ENCODE data around the gene C10orf53. TPM values are rescaled to one million over a fixed set of nuclear protein-coding genes. Genes with fewer than 3 reads are reported as not detected.

The C10orf53 gene
- polyA plus RNA-seq, 3 donors: not detected

DNA sequence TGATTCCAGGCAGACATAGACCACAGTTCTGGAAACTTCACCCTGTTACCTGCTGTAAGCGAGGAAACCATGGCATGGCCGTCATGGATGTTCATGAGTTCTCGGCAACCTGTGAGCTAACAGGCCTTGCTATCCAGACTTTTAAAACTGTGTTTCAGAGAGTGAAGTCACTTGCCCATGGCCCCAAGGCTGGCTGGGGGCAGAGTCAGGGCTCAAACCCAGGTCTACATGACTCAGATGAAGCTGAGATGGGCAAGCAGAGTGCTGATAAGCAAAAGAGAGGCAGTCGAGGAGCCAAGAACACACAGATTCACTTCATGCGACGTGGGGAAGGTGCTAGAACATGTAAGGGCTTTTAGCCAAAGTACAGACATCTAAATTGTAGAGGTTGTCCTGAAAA, 31.5 kb downstream of the C10orf53 start:
- H3K9me3 ChIP-seq (replicated peaks in 1 of 2; ENCODE audit: control insufficient read depth in 1 of 2, insufficient read depth in 1 of 2, low read length in 2 of 2): peaks cover 0 to 7% of the 10 kb centered on the region in 2 donors
- no peak overlapping the region for H3K4me3 ChIP-seq (replicated peaks in 1 of 3; ENCODE audit: low read depth in 2 of 3, low read length in 3 of 3)
- H2AFZ ChIP-seq (ENCODE audit: insufficient read depth, low read depth, low read length, poor library complexity, severe bottlenecking): no peak overlapping the region
- no peaks in the 10 kb centered on the region for H3K36me3 ChIP-seq (replicated peaks in 1 of 2; ENCODE audit: control insufficient read depth in 1 of 2, insufficient read depth in 2 of 2, low read length in 2 of 2)
- intact Hi-C loops (cut with micrococcal nuclease): no loop called here
- no peaks in the 10 kb centered on the region for H3K4me1 Mint-ChIP-seq
- no peaks in the 10 kb centered on the region for H3K4me1 ChIP-seq (ENCODE audit: control insufficient read depth in 1 of 2, insufficient read depth in 2 of 2, low read length in 2 of 2)
- no peaks in the 10 kb centered on the region for H3K79me2 ChIP-seq (ENCODE audit: insufficient read depth, low read length)
- no peak overlapping the region for H3K9ac ChIP-seq (ENCODE audit: insufficient read depth, low read length, poor library complexity, severe bottlenecking)
- no peak overlapping the region for H3K27ac Mint-ChIP-seq
- peaks cover 0 to 22% (median 9%) of the 10 kb centered on the region in 7 donors for H3K9me3 Mint-ChIP-seq
- H3K4me2 ChIP-seq (replicated peaks; ENCODE audit: extremely low read depth, low read length, poor library complexity, severe bottlenecking): no peak overlapping the region
- H3K4me3 Mint-ChIP-seq: no peak overlapping the region
- TF ChIP-seq, protein P1, sequence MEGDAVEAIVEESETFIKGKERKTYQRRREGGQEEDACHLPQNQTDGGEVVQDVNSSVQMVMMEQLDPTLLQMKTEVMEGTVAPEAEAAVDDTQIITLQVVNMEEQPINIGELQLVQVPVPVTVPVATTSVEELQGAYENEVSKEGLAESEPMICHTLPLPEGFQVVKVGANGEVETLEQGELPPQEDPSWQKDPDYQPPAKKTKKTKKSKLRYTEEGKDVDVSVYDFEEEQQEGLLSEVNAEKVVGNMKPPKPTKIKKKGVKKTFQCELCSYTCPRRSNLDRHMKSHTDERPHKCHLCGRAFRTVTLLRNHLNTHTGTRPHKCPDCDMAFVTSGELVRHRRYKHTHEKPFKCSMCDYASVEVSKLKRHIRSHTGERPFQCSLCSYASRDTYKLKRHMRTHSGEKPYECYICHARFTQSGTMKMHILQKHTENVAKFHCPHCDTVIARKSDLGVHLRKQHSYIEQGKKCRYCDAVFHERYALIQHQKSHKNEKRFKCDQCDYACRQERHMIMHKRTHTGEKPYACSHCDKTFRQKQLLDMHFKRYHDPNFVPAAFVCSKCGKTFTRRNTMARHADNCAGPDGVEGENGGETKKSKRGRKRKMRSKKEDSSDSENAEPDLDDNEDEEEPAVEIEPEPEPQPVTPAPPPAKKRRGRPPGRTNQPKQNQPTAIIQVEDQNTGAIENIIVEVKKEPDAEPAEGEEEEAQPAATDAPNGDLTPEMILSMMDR (IDR thresholded peaks at IDR 0.05): no peak
- 94% methylated on average over 6 of the region's 6 CpGs for WGBS (ENCODE audit: insufficient coverage)
- H3K27me3 ChIP-seq (ENCODE audit: control insufficient read depth in 2 of 2, insufficient read depth in 2 of 2, low read length in 2 of 2): no peaks in the 10 kb centered on the region
- H3K36me3 Mint-ChIP-seq: no peaks in the 10 kb centered on the region
- no peak for DNase-seq
- H3K27me3 Mint-ChIP-seq (ENCODE audit: low read depth in 3 of 3): peaks cover 2 to 12% (median 3%) of the 10 kb centered on the region in 3 donors
- no peaks in the 10 kb centered on the region for H4K20me1 ChIP-seq (ENCODE audit: insufficient read depth, low read length)
- H3K27ac ChIP-seq (ENCODE audit: low read depth in 1 of 2, low read length in 2 of 2): no peak overlapping the region

GRCh38 chr10:49711481-49711880, 32.0 kb downstream of the C10orf53 start:
- Mint-ChIP-seq H3K27me3 (ENCODE audit: low read depth in 3 of 3) (peaks cover 2 to 11% (median 3%) of the 10 kb centered on the region in 3 donors), H3K4me1 (no peaks in the 10 kb centered on the region), H3K36me3 (no peaks in the 10 kb centered on the region), H3K9me3 (peaks cover 2 to 22% (median 9%) of the 10 kb centered on the region in 7 donors), H3K4me3 (no peak overlapping the region), H3K27ac (no peak overlapping the region)
- peaks cover 0 to 7% of the 10 kb centered on the region in 2 donors for H3K9me3 ChIP-seq (replicated peaks in 1 of 2; ENCODE audit: control insufficient read depth in 1 of 2, insufficient read depth in 1 of 2, low read length in 2 of 2)
- H3K36me3 ChIP-seq (replicated peaks in 1 of 2; ENCODE audit: control insufficient read depth in 1 of 2, insufficient read depth in 2 of 2, low read length in 2 of 2): no peaks in the 10 kb centered on the region
- no peak for DNase-seq
- H3K27ac ChIP-seq (ENCODE audit: low read depth in 1 of 2, low read length in 2 of 2): no peak overlapping the region
- intact Hi-C loops (cut with micrococcal nuclease): no loop called here
- H3K27me3 ChIP-seq (ENCODE audit: control insufficient read depth in 2 of 2, insufficient read depth in 2 of 2, low read length in 2 of 2): no peaks in the 10 kb centered on the region
- no peak overlapping the region for H3K9ac ChIP-seq (ENCODE audit: insufficient read depth, low read length, poor library complexity, severe bottlenecking)
- no peaks in the 10 kb centered on the region for H3K79me2 ChIP-seq (ENCODE audit: insufficient read depth, low read length)
- H3K4me3 ChIP-seq (replicated peaks in 1 of 3; ENCODE audit: low read depth in 2 of 3, low read length in 3 of 3): no peak overlapping the region
- H3K4me1 ChIP-seq (ENCODE audit: control insufficient read depth in 1 of 2, insufficient read depth in 2 of 2, low read length in 2 of 2): no peaks in the 10 kb centered on the region
- WGBS (ENCODE audit: insufficient coverage): no CpG with 5 or more reads among the region's 8 CpGs
- H4K20me1 ChIP-seq (ENCODE audit: insufficient read depth, low read length): no peaks in the 10 kb centered on the region
- TF ChIP-seq, protein P1 (IDR thresholded peaks at IDR 0.05): no peak
- H3K4me2 ChIP-seq (replicated peaks; ENCODE audit: extremely low read depth, low read length, poor library complexity, severe bottlenecking): no peak overlapping the region
- no peak overlapping the region for H2AFZ ChIP-seq (ENCODE audit: insufficient read depth, low read depth, low read length, poor library complexity, severe bottlenecking)
